ENCODE measurements around the gene PTPN11. TPM values are rescaled to one million over a fixed set of nuclear protein-coding genes. Genes with fewer than 3 reads are reported as not detected.

The PTPN11 gene
- total and polyA plus RNA-seq, 7 donors = 43.8 to 192 (median 172) TPM

GRCh38 chr12:112498580-112498979, 79.8 kb downstream of the PTPN11 start:
- H3K27me3 ChIP-seq (ENCODE audit: insufficient read depth in 3 of 3, low read length in 2 of 3) = no peaks in the 10 kb centered on the region
- intact Hi-C loops (cut with DNase I) = no loop called here
- no peaks in the 10 kb centered on the region for H3K9me3 ChIP-seq
- TF ChIP-seq CTCF (IDR thresholded peaks at IDR 0.05) = no peak
- WGBS, 3 donors = 83 to 94% (median 92%) methylated on average over 1 of the region's 1 CpG
- H3K27ac ChIP-seq = no peak overlapping the region
- H3K4me1 ChIP-seq = no peaks in the 10 kb centered on the region
- no peak for DNase-seq
- peaks cover 4 to 97% of the 10 kb centered on the region in 2 donors for H3K36me3 ChIP-seq (ENCODE audit: insufficient read depth in 1 of 2, low read depth in 1 of 2)
- ATAC-seq = no peak
- H3K4me3 ChIP-seq = no peak overlapping the region

DNA sequence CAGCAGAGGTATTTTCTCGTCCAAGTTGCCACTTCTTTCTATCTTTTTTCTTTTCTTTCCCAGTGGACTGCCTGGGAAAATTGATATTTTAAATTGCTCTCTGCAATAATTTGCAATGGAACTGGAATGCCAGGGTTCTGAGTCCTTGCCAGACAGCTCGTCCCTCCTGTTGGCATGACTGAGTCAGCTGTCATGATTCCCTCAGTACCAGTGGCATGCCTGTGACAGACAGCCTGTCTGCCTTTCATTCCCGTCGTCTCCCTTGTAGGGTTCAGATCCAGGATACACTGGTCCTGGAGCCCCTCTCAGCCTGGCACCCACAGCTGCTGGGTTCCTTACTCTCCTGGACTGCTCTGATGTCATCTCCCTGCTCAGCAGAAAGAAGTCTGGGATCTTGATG, 84.8 kb downstream of the PTPN11 start:
- peaks cover 4 to 96% of the 10 kb centered on the region in 2 donors for H3K36me3 ChIP-seq (ENCODE audit: insufficient read depth in 1 of 2, low read depth in 1 of 2)
- ATAC-seq (peak in 3 of 4 donors; percentile 68 to 89 (median 77)), DNase-seq (peak in 1 of 2 donors; percentile 17)
- H3K27ac ChIP-seq = no peak overlapping the region
- no peaks in the 10 kb centered on the region for H3K4me1 ChIP-seq
- no peak overlapping the region for H3K4me3 ChIP-seq
- intact Hi-C loops (cut with DNase I) = no loop called here
- TF ChIP-seq CTCF (IDR thresholded peaks at IDR 0.05) = no peak
- H3K9me3 ChIP-seq = no peaks in the 10 kb centered on the region
- H3K27me3 ChIP-seq (ENCODE audit: insufficient read depth in 3 of 3, low read length in 2 of 3) = no peaks in the 10 kb centered on the region
- WGBS, 3 donors = 40 to 48% (median 41%) methylated on average over 4 of the region's 4 CpGs

- ATAC-seq = no peak
- Histone ChIP-seq H3K27ac (no peak overlapping the region), H3K4me3 (no peak overlapping the region), H3K4me1 (no peaks in the 10 kb centered on the region), H3K9me3 (no peaks in the 10 kb centered on the region), H3K36me3 (ENCODE audit: insufficient read depth in 1 of 2, low read depth in 1 of 2) (peaks cover 4 to 97% of the 10 kb centered on the region in 2 donors), H3K27me3 (ENCODE audit: insufficient read depth in 3 of 3, low read length in 2 of 3) (no peaks in the 10 kb centered on the region)
- DNase-seq = no peak
- no peak for TF ChIP-seq CTCF (IDR thresholded peaks at IDR 0.05)
- 98 to 99% (median 98%) methylated on average over 6 of the region's 6 CpGs for WGBS, 3 donors
- intact Hi-C loops (cut with DNase I) = no loop called here
Measured at GRCh38 chr12:112506513-112507166, 87.9 kb downstream of the PTPN11 start.

DNA sequence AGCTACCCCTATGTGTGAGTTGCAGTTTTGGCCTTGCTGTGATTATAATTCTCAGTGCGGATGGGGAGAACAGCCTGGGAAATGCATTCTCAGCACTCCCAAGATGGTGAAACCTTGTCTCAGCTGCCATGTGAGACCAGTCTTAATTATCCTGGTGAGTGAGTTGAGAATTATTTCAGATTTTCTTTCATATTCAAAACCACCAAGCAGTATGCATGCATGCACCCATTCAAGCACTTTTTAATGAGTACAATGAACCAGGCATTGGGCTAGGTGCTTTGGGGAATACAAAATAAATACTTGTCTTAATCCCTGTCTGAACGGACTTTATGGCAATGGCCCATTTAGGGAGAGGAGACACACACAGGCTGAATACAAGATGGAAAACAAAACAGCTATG, 94.7 kb downstream of the PTPN11 start:
- no peak for TF ChIP-seq CTCF (IDR thresholded peaks at IDR 0.05)
- no peak overlapping the region for H3K4me3 ChIP-seq
- peaks cover 0 to 34% of the 10 kb centered on the region in 2 donors for H3K36me3 ChIP-seq (ENCODE audit: insufficient read depth in 1 of 2, low read depth in 1 of 2)
- no peak overlapping the region for H3K27ac ChIP-seq
- intact Hi-C loops (cut with DNase I) = no loop called here
- H3K27me3 ChIP-seq (ENCODE audit: insufficient read depth in 3 of 3, low read length in 2 of 3) = no peaks in the 10 kb centered on the region
- WGBS, 3 donors = 53 to 70% (median 61%) methylated on average over 2 of the region's 2 CpGs
- ATAC-seq (no peak), DNase-seq (no peak)
- H3K4me1 ChIP-seq = no peaks in the 10 kb centered on the region
- no peaks in the 10 kb centered on the region for H3K9me3 ChIP-seq

GRCh38 chr12:112514456-112514855, 95.7 kb downstream of the PTPN11 start:
- no peak for ATAC-seq

More at GRCh38 chr12:112514456-112514855, 95.7 kb downstream of the PTPN11 start:
- H3K36me3 ChIP-seq (ENCODE audit: insufficient read depth in 1 of 2, low read depth in 1 of 2) = peaks cover 0 to 24% of the 10 kb centered on the region in 2 donors
- no peak overlapping the region for H3K4me3 ChIP-seq
- intact Hi-C loops (cut with DNase I) = no loop called here
- H3K9me3 ChIP-seq = no peaks in the 10 kb centered on the region
- no peaks in the 10 kb centered on the region for H3K27me3 ChIP-seq (ENCODE audit: insufficient read depth in 3 of 3, low read length in 2 of 3)
- no peak for TF ChIP-seq CTCF (IDR thresholded peaks at IDR 0.05)
- H3K4me1 ChIP-seq = no peaks in the 10 kb centered on the region
- no peak for DNase-seq
- WGBS, 3 donors = 81 to 83% (median 83%) methylated on average over 5 of the region's 5 CpGs
- no peak overlapping the region for H3K27ac ChIP-seq

Data from psoas muscle (tissue), 8 donors.